Retinal pigment epithelial cell (primary cell): Measurements from ENCODE around the gene RSF1.

ENCODE experiments used
- DNase-seq: peaks from one replicate; pipeline ENCODE4 v3.0.0-alpha.2; 2010; ENCODE audit warnings: low read depth
- H3K4me3 ChIP-seq: 2 replicates; pipeline ENCODE4 v1.5.1; 2011; ENCODE audit warnings: mild to moderate bottlenecking, low read length, control low read depth, moderate library complexity
- CTCF ChIP-seq: conservative IDR thresholded peaks from 2 replicates; pipeline ENCODE4 v1.5.1; 2011; ENCODE audit warnings: low read depth, low read length, control low read depth, inconsistent platforms

The RSF1 gene

DNA sequence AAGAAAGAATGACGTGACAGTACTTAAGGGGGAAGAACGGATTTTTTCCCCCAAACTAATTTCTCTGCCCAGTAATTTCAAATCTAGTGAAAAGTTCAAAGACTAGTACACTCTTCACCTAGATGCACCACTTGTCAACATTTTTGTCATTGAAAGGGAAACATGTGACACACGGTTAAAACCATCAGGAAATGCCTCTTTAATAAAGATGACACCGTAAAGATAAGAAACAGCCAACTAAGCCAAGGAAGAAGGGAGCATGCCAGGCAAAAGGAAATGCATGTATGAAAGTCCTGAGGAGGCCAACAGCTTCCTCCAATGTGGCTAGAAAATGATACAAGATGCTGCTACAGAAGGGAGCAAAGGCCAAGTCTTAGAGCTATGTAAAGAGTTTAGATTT, 49.4 kb downstream of the RSF1 start:
- DNase-seq, result no peak
- no peak overlapping the region for H3K4me3 ChIP-seq
- TF ChIP-seq CTCF, result no peak

DNA sequence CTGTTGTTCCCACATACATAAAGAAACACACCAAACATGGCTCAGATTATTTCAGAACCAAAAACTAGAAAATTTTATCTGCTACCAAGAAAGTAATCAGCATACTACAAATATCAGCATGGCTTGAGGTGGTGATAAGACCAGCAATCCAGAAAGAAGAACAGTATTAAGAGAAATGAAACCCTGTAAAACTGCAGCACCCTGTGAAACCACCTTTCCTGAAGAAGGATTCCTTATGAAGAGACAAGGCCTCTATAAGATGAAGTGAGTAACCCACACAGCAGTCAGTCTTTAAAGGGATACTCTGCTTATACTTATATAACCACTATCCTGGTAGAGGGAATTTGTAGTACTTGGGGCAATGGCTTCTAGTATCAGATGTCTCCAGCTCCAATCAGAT, 49.9 kb downstream of the RSF1 start:
- no peak for TF ChIP-seq CTCF
- H3K4me3 ChIP-seq, result no peak overlapping the region
- no peak for DNase-seq

GRCh38 chr11:77762426-77762825, 58.1 kb downstream of the RSF1 start:
- H3K4me3 ChIP-seq, result no peak overlapping the region

GRCh38 chr11:77761491-77761890, 59.0 kb downstream of the RSF1 start:
- no peak overlapping the region for H3K4me3 ChIP-seq
- DNase-seq, result no peak
- TF ChIP-seq CTCF, result no peak

More at GRCh38 chr11:77762426-77762825, 58.1 kb downstream of the RSF1 start:
- no peak for TF ChIP-seq CTCF
- no peak for DNase-seq

- TF ChIP-seq CTCF, result no peak
- DNase-seq, result no peak
- no peak overlapping the region for H3K4me3 ChIP-seq
These were observed 62.2 kb downstream of the RSF1 start for GRCh38 chr11:77758331-77758730.

- no peak for DNase-seq
- H3K4me3 ChIP-seq, result no peak overlapping the region
- TF ChIP-seq CTCF, result no peak
These were observed 67.3 kb downstream of the RSF1 start for GRCh38 chr11:77753230-77753629.

DNA sequence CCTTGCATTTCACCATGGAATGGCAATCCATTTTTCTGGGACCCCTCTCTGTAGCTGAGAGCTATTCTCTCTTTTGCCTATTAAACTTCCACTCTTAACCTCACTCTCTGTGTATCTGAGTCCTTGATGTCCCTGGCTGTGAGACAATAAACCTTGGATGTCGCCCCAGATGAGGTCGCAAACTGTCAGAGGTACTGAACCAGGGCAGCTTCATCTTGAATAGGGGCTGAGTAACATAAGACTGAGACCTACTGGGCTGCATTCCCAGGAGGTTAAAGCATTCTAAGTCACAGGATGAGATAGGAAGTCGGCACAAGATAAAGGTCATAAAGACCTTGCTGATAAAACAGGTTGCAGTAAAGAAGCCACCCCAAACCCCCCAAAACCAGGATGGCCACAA, 68.0 kb downstream of the RSF1 start:
- TF ChIP-seq CTCF, result no peak
- DNase-seq, result no peak
- no peak overlapping the region for H3K4me3 ChIP-seq
